NCI-H2196 treated with DMSO at 0.1 percent for 48 hours (cell line): ENCODE data around the gene TNS1.

Source experiments
- DNase-seq: peaks from one replicate; lab custom pipeline; 2025; ENCODE audit not compliant: unreplicated experiment; lab: John Stamatoyannopoulos, UW

TNS1 gene

DNA sequence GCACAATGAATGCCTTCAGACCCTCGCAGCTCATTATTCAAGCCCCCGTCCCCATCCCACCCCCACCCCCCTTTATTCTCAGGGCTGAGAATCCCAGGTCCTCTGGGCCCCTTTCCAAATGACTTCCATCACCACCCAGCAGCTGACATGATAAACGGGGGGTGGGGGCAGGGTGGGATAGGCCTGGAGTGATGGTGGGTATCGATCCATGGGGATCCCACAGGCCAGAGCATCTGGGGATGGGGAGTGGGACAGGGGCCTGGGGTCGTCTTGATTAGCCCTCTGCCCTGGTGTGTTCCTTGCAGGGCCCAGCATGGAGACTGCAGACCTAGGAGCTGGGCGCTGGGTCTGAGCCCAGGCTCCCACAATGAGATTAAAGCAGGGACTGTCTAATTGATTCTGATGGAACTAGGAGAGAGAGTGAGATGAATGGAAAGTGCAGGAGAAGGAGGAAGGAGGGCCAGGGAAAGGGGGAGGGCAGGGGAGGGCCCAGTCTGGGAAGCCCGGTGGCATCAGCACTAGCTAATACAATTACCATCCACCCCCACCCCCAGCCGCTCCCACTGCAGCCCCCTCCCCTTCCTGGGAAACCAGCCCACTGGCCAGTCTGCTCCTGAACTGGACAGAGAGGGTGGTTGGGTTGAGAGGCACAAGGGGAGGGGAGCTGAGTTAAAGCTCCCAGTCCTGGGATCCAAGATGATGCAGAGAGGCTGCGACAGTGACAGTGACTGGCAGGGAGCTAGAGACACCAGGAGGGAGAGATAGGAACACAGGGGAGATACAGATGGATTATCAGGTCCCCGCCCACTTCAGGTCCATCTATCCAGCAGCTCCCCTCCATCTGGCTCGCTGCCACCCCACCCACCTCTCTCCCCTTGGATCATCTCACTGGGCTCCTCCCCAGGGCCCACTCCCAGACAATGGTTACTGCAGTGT lies 13.1 kb upstream of the TNS1 start:
- DNase-seq = no peak

DNA sequence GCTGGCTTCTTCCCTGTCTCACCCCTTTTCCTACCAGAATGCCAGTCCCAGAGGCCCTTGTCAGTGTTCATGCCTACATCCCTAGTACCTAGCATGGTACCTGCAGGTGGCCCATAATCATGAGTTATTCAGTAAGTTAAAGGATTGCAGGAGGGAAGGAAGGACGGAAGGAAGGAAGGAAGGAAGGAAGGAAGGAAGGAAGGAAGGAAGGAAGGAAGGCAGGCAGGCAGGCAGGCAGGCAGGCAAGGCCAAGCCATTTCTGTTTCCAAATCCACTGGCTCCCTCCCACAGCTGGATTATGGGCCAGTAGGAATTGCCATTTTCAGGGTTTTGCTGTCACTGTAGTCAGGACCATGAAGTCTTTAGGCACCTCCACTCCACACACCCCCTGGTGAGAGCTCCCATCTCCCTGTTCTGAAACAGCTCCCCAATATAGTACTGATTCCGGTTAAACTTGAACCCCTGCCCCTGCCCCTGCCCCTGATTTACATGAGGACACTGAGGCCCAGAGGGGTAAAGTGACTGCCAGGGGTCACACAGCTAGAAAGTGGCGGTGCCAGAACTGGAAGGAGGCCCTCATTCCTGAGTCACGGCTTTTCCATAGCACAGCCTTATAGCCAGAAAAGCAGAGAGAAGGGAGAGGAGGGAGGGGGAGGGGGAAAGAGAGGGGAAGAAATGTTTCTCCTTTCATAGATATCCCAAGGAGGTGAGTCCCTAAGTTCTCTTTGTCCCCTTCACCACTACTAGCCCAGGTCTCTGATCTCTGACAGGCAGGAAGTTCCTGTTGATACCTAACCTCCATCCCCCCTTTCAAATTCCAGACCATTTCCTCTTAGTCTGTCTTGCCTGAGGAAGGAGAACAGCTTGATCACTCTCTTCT lies 12.2 kb upstream of the TNS1 start:
- no peak for DNase-seq

DNA sequence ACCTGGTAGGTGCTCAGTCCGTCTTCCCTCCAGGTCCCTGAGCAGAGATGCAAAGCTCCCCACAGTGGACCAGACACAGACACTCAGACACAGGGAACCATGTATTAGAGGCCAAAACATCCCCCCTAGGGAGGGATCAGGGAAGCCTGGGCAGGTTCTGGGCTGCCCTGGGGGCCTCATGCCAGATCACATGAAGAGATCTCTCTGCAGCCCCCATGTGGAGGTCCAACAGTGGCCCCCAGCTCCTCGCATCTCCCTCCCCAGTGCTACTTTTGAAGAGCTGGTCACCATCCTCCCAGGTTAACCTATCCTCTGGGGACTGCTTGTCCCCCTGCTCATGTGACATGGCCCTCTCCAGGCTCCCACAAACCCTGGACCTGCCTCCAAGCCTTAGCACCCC lies 10.5 kb upstream of the TNS1 start:
- DNase-seq = no peak

DNA sequence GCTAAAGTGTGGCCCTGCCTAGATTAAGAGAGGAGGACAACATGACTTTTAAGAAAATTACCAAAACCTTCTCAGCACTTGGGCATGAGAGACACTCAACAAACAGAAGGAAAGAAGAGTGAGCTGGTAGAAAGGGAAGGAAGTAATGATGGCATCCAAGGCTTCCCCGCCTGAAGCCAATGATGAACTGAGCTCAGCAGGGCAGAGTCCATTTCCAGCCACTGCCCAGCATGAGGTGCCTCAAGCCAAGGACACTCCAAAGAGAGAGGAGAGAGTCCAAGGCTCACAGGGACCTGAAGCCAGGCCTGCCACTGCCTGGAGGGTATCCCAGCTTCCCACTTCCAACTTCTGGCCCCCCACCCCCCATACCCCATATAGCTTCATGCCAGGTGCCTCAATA lies 9.5 kb upstream of the TNS1 start:
- DNase-seq = no peak

DNA sequence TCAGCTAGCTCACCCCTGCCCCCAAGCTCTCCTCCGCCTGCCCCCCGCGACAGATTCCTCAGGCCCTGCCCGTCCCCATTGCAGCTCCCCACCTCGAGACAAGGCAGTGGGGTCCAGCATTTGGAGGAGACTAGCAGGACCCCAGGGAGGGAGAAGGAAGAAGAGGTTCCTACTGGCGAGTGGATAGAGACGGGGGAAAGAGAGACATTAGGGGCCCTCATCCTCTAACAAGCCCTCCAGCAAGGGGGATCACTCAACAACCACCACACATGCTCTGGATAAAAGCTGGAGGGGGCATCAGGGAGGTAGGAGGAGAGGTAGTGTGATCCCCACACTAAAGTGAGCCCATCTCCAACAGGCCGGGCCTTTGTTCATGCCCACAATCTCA lies 8.9 kb upstream of the TNS1 start:
- DNase-seq = no peak

DNA sequence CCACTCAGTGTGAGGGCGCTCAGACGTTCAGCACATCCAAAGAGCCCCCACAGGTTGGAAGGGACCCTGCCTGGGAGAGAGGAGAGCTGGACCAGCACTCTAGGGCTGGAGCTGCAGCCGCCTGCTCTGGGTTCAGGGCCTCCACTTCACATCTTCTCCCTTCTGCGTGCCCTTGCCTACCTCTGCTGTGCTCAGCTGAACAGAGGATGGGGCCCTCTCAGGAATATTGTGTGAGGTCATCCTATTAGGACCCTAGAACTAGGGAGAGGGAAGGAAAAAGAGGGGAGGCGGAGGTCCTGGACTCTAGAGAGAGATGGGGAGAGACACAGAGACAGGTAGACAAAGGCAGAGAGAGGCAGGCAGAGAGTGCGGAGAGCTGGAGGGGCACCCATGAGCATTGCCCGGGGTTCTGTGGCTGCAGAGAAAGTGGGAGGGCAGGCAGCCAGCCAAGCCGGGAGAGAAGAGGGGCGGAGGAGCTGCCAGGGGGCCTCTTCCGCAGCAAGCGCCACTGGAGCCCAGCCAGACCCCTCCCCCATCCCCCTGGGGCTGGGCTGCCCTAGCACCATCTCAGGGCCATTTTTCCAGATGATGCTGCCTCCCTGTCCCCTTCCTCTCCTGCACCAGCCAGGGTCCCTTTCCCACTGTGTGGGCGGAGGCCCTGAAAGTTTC lies 8.3 kb upstream of the TNS1 start:
- no peak for DNase-seq

DNA sequence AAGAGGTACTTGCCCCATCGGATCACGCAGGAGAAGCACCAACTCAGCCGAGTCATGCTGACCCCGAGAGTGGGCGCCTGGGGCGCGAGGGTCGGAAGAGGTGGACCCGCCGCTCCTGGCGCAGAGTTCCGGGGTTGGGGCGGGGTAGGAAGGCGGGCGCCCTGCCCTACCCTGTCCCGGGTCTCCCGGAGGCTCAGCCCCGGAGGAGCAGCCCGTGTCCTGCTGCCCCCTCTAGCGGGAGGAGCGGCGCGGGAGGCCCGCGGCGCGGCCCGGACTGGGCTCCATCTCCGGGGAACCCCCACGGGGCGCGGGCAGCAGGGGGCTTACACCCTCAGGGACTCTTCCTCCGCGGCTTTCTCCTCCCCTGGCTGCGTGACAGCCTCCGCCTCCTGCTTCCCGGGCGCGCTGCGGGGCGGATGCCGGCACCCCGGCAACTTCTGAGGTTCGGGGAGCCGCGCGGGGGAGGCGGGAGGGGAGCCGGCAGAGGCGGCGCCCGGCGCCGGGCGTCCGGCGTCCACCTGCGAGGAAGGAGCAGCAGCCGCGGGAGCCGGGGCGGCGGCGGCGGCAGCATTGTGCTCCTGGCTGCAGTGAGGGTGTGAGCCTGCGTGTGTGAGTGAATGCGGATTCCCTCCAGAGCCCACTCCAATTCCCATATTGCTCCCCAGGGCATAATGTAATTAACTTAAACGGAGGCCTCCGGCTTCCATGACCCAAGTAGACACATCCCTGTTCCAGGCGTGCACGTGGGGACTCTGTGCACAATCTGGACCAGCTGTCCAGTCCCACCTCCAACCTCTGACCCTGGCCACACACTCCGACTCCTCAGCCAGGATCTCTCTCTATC lies 7.6 kb upstream of the TNS1 start:
- DNase-seq = no peak

DNA sequence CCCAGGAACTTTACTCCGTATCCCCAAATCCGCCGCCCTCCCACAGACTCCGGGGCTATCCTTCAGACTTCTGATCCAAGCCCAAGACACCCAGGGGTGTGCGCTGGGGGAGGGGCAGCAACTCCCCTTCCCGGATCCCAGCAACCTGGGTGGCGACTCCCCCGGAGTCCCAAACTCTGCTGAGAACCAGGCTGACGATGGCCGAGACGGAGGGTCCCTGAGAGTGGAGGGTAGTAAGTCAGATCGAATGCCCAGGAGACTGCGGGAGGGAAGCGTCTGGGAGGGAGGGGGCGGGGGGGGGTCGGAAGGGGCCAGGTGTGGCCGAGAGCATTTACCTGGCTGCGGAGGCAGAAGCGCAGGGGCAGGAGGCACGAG lies 7.0 kb upstream of the TNS1 start:
- no peak for DNase-seq

DNA sequence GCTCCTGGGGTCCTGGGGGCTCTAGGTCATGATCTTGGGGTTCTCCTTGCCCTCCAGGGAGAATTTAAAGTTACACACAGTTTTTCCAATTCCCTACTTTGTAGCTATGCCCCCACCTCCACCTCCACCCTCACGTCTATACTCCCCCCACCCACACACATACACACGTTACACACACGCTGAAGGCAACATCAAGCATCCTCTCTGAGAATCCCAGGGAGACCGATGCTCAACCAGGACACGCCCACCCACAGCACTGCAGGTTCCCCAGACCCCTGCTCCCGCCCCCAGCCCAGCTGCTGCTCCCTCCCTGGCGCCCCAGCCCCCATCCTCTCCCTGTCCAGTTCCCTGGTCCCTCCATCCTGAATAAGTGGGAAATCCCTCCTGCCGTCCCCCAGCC lies 6.4 kb upstream of the TNS1 start:
- DNase-seq = no peak

DNA sequence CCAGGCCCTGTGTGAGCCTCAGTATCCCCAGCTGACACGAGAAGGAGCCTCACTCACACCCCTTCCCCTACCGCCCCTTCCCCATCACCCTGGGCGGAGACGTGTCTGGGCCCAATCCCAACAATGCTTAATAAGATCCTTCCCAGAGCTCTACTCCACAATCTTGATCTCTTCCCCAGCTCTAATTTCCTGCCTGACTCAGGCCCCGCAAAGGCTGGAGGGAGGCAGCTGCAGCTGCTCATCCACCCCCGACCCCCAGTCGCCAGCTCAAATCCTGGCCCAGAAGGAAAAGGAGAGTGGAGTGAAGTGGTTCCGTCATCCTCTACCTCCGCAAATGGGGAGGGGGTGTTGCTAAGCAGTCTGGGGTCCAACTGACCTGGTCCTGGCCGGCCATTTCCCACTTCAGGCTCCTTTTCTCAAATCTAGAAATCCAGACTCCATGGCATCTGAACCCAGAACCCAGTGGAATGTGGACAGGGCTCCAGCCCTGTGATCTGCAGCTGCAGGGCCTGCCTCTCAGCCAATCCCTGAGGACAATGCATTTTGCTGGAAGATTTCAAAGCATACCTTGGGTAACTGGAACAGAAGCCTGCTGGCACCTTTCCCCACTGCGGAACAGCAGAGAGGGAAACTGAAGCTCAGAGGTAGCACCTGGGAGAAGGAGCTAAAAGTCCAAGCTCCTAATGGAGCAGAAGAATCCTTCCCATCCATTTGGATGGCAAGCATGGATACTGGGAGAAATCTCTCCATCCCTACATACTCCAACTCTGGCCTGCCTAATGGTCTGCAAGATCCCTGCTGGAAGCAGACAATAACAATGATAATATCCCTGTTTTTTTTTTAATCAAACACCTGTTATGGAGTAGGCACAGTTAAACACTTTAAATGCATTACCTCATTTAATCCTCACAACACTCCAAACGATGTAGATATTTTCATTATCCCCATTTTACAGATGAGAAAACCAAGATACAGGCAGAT lies 5.6 kb upstream of the TNS1 start:
- no peak for DNase-seq

DNA sequence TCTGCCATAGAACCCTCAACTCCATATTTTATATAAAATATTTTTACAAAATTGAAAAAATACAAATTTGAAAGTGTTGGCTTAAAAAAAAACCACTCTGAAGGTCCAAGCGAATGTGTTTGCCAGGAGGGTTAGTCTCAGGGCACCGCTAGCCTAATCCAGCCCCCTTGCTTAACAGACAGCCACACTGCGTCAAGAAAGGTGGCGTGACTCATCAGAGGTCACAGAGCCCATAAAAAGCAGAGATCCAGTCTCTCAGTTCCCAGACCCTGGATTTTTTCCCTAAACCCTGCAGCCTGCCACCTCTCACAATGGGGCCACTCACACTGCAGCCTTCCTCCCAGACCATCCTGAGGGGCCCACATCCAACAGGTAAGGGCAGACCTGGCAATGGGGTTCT lies 3.9 kb upstream of the TNS1 start:
- DNase-seq = no peak

DNA sequence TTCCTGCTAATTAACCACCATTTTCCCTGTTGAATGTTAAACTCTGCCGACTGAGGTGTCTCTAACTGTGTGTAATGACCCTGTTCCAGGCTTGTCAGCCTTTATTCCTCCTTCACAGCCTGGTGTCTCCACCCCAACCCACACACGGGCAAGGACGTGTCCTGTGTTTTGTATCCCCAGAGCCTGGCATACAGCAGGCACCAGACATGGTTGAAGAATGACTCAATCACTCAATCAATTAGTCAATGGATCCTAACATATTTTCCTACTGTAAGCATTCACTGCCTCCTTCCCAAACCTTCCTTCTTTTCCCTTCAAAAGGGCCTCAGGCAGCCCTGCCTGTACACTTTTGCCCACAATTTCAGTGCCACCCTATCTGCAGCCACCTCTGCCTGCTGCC lies 2.7 kb upstream of the TNS1 start:
- DNase-seq = no peak

DNA sequence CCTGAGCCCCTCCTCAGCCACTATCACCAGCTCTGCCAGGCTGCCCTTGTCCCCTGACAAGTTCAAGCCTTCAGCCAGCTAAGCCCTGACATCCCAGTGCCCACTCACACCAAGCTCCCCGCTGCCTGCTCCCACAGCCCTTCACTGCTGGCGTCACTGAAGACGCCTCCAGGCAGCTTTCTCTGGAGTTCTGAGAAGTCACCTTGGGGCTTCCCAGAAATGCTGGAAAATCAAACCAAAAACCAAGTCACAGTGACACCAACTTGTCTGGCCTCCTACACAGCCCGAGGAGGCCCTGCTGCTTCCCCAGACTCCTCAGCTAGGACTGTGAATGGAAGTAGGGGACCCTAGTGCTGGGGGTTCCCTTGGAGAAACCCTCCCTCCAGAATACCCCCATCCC lies 2.2 kb upstream of the TNS1 start:
- DNase-seq = no peak

DNA sequence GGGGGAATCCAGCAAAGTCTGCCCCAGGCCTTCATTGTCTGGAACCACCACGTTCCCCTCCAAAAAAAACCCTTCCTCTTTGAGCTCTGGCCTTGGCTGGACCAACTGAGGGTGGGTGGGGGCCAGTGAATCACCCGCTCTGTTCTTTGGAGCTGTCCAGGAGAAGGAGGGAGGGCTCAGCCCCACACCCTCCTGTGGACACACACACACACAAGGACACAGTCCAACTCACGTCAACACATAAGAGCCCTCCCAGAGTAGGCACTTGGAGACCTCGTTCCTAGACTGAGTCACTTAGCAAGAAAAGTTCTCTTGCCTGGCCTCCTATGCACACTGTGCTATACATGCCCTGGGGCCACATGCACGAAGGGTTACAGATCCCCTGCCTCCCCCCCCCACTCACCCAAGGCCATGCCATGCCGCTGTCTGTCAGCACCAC lies 1.2 kb upstream of the TNS1 start:
- DNase-seq = no peak

DNA sequence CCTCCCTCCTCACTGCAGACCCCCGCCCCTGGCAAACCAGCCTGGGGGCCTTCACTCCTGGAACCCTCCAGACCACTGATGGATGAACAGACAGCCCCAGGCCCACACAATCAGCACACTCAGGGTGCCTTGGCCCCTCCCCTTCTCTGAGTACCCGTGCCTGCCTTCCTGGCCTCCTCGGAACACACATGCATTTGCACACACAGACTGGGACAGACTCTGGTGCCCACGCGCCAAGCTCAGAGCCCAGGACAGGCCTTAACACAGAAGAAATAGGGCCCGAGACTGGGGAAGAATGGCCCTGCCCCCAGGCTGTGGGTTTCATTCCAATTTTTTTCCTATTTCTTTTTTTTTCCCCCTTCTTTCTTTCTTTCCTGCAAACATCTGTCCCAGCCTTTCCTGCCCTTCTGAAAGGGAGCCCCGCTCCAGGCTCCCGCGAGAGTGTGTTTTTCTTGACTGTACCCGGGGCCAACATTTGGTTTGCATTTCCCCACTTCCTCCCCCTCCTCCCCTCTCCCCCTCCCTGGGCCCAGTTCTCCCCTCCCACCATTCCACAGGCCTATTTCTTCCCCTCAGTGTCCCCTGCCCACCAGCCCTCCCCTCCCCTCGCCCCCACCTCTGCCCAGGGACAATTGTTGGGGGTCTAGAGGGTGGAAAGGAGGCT lies 618 bp upstream of the TNS1 start:
- no peak for DNase-seq

DNA sequence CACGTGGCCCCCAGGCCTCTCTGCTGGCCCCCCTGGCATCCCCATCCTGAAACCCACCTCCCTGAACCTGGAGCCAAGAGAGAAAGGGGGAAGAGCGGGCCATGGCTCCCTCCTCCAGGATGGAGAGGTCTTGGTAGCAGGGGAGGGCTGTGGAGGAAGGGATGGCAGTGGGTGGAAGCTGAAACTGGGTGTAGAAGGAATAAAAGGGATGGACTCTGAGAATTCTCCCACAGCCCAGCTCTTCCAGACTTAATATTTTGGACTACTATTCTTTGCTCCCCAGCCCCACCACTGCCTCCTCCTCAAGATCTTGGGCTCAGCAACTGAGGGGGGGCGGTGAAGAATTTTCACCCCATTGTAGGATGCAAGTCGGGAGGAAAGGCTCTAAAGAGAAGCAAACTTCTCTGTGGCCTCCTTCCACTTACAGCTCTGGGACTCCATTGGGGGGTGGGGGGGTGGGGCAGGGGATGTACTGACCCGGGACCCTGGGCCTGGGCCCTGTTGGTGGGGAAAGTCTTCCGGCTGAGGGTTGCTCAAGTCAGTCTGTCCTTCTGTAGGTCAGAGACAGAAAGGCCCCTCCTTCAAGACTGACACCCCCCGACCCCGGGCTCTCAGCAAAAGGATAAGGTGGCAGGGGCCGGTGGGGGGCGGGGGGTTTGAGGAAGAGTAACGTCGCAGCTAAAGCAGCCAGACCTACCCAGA lies 501 bp downstream of the TNS1 start:
- DNase-seq = no peak

DNA sequence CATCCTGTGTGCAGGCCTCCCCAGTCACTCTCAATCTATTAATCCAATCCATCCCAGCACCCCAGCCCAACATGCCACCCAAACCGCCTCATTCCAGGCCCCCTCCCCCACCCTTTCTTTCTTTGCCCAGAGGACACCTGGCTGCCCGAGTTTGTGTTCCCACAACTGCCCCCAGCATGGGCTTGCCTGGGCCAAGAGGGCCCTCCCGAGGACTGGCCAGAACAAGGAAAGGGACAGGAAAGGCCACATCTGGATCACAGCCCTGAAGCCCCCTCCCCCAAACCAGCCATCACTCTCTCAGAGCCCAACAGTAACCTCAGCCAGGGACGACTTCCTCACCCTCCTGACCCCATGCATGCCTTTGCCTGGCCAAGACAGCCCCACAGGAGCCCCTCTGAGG lies 1.2 kb downstream of the TNS1 start:
- no peak for DNase-seq

DNA sequence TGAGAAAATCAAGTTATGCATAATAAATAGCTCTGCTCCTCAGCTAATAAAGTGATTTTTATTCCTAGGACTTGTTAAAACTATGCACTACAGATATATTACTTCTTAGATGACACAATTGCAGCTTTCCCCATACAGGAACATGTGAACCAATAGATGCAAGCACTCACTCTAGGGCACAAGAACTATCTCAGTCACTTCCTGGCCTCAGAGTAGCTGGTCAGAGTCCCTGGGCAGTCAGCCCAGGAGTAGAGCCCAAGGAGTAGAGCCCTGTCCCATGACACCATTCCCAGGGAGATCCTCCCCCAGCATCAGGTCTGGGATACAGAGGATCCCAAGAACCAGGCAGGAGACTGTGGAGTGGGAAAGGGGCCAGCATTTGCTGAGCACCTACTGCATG lies 2.7 kb downstream of the TNS1 start:
- no peak for DNase-seq

DNA sequence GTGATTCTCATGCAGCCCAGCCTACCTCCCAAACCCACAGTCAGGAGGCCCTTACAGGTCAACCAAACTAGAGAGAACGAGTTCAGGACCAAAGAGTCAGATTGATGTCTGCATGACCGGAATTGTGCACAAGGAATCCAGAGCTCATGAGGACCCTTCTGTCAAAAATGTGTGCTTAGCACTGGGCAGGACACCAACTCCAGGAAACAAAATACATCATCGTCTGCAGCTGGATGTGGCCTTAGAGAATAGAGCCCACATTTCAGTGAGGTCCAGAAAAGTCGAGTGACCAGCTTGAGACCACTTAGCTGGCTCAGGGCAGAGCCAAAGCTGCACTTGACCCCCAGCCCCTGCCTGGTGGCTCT lies 3.2 kb downstream of the TNS1 start:
- DNase-seq = no peak
